Suprapubic skin (tissue), 4 donors: Measurements from ENCODE around the gene USP15. TPM values are rescaled to one million over a fixed set of nuclear protein-coding genes. Genes with fewer than 3 reads are reported as not detected.

Experiments used
- DNase-seq, 2 donors: peaks; one replicate each; pipeline ENCODE4 v3.0.0-alpha.2; 2019; ENCODE audit warnings: low spot score in 2 of 2
- H3K27ac ChIP-seq: fragments of 200-600 bp; sonication (generic); one replicate; pipeline ENCODE4 v1.5.1; 2019
- H3K27me3 ChIP-seq: fragments of 200-600 bp; sonication (generic); one replicate; pipeline ENCODE4 v1.5.1; 2019
- H3K36me3 ChIP-seq: fragments of 200-600 bp; sonication (generic); one replicate; pipeline ENCODE4 v1.5.1; 2019
- H3K4me1 ChIP-seq: fragments of 200-600 bp; sonication (generic); one replicate; pipeline ENCODE4 v1.5.1; 2019
- H3K4me3 ChIP-seq: fragments of 200-600 bp; sonication (generic); one replicate; pipeline ENCODE4 v1.5.1; 2019; ENCODE audit warnings: mild to moderate bottlenecking
- H3K9me3 ChIP-seq: fragments of 200-600 bp; sonication (generic); one replicate; pipeline ENCODE4 v1.5.1; 2019
- EP300 ChIP-seq: sonication (generic); formaldehyde crosslinking; IDR thresholded peaks from one replicate; pipeline ENCODE4 v1.6.1; 2017; ENCODE audit warnings: antibody characterized with exemption
- POLR2A ChIP-seq, 2 donors: fragments of 450-650 bp; IDR thresholded peaks; one replicate each; pipeline ENCODE4 v1.6.1; 2017; ENCODE audit warnings: antibody characterized with exemption in 2 of 2, mild to moderate bottlenecking in 2 of 2, moderate library complexity in 2 of 2
- POLR2AphosphoS5 ChIP-seq, 3 donors: sonication (generic); formaldehyde crosslinking; IDR thresholded peaks; one replicate each; pipeline ENCODE4 v1.6.1; 2017; ENCODE audit warnings: antibody characterized with exemption in 3 of 3
- WGBS: methylation state at CpG from one replicate; pipeline ENCODE4 v1.1.5; 2018; 5-methylcytosine and 5-hydroxymethylcytosine counted together
- total RNA-seq, 4 donors: library from RNA; depleted of rRNA; stranded (reverse); fragments of >200 nt; gene quantifications; one replicate each; pipeline ENCODE4 v1.1.0, GENCODE V29; 2016
- TF ChIP-seq, protein P1 (sequence below), 2 donors: fragments of 200-600 bp in 1 of 2; fragments of 450-650 bp in 1 of 2; sonication (generic) in 1 of 2; IDR thresholded peaks; one replicate each; pipeline ENCODE4 v1.5.1; 2016 to 2019; ENCODE audit warnings: antibody characterized with exemption in 2 of 2, mild to moderate bottlenecking in 1 of 2, moderate library complexity in 1 of 2

USP15 gene
- total RNA-seq, 4 donors from 2014 or later, result 59.1 to 141 (median 80.6) TPM

DNA sequence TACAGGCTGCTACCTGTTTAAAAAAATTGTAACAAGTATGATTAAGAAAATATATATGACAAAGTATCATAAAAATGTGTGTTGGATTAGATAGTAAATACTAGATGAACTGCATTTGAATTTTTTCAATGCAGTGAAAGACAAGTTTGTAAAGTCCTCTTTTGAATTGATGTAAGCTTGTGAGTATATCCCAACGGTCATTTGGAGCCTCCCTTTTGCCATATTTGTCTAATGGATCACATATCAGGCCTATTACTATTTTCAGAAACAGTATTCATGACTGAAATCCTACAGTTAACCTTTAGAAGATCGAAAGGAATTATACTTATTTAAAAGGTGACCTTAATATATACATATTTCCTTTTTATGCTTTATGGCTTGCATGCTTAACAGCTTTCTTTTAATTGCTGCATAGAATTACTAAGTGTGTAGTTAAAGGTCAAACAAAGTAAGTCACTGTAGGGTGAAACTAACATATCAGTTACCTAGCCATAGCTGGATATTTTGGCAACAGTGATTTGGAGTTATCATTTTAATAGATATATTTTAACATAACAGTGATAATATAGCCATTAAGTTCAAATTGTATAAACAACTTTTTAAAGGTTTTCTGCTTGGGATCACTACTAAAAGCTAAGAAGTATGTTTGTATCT lies 53.6 kb downstream of the USP15 start:
- Histone ChIP-seq H3K9me3 (no peaks in the 10 kb centered on the region), H3K36me3 (peaks cover 10% of the 10 kb centered on the region), H3K27ac (no peak overlapping the region), H3K4me1 (no peaks in the 10 kb centered on the region), H3K27me3 (no peaks in the 10 kb centered on the region), H3K4me3 (no peak overlapping the region)
- 75% methylated on average over 2 of the region's 2 CpGs for WGBS
- TF ChIP-seq POLR2AphosphoS5 (IDR thresholded peaks at IDR 0.05), result no peak
- TF ChIP-seq POLR2A (IDR thresholded peaks at IDR 0.05), result no peak
- TF ChIP-seq EP300, result no peak
- TF ChIP-seq, protein P1, sequence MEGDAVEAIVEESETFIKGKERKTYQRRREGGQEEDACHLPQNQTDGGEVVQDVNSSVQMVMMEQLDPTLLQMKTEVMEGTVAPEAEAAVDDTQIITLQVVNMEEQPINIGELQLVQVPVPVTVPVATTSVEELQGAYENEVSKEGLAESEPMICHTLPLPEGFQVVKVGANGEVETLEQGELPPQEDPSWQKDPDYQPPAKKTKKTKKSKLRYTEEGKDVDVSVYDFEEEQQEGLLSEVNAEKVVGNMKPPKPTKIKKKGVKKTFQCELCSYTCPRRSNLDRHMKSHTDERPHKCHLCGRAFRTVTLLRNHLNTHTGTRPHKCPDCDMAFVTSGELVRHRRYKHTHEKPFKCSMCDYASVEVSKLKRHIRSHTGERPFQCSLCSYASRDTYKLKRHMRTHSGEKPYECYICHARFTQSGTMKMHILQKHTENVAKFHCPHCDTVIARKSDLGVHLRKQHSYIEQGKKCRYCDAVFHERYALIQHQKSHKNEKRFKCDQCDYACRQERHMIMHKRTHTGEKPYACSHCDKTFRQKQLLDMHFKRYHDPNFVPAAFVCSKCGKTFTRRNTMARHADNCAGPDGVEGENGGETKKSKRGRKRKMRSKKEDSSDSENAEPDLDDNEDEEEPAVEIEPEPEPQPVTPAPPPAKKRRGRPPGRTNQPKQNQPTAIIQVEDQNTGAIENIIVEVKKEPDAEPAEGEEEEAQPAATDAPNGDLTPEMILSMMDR (IDR thresholded peaks at IDR 0.05), result no peak
- DNase-seq, result no peak

GRCh38 chr12:62317017-62317416 lies 56.8 kb downstream of the USP15 start:
- no peak for TF ChIP-seq POLR2A (IDR thresholded peaks at IDR 0.05)
- TF ChIP-seq, protein P1 (IDR thresholded peaks at IDR 0.05), result no peak
- TF ChIP-seq POLR2AphosphoS5 (IDR thresholded peaks at IDR 0.05), result no peak
- TF ChIP-seq EP300, result no peak
- Histone ChIP-seq H3K27ac (no peak overlapping the region), H3K4me3 (no peak overlapping the region), H3K4me1 (no peaks in the 10 kb centered on the region), H3K9me3 (no peaks in the 10 kb centered on the region), H3K27me3 (no peaks in the 10 kb centered on the region), H3K36me3 (peaks cover 25% of the 10 kb centered on the region)
- DNase-seq, result no peak

DNA sequence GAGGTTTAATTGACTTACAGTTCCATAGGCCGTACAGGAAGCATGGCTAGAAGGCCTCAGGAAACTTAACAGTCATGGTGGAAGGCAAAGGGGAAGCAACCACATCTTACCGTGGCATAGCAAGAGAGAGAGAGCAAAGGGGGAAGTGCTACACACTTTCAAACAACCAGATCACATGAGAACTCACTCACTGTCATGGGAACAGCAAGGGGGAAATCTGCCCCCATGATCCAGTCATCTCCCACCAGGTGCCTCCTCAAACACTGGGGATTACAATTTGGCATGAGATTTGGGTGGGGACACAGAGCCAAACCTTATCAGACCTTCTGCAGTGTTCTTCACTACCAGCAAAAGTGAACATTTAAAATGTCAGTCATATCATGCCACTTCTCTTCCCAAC lies 58.9 kb downstream of the USP15 start:
- Histone ChIP-seq H3K27ac (no peak overlapping the region), H3K4me3 (no peak overlapping the region), H3K36me3 (peaks cover 36% of the 10 kb centered on the region), H3K4me1 (no peaks in the 10 kb centered on the region), H3K27me3 (no peaks in the 10 kb centered on the region), H3K9me3 (no peaks in the 10 kb centered on the region)
- 89% methylated on average over 2 of the region's 2 CpGs for WGBS
- no peak for TF ChIP-seq POLR2AphosphoS5 (IDR thresholded peaks at IDR 0.05)
- no peak for TF ChIP-seq EP300
- TF ChIP-seq, protein P1 (IDR thresholded peaks at IDR 0.05), result no peak
- no peak for TF ChIP-seq POLR2A (IDR thresholded peaks at IDR 0.05)
- no peak for DNase-seq

GRCh38 chr12:62320054-62320453 lies 59.9 kb downstream of the USP15 start:
- Histone ChIP-seq H3K4me1 (no peaks in the 10 kb centered on the region), H3K36me3 (peaks cover 36% of the 10 kb centered on the region), H3K4me3 (no peak overlapping the region), H3K9me3 (no peaks in the 10 kb centered on the region), H3K27me3 (no peaks in the 10 kb centered on the region), H3K27ac (no peak overlapping the region)
- 92% methylated on average over 3 of the region's 3 CpGs for WGBS
- TF ChIP-seq POLR2A (IDR thresholded peaks at IDR 0.05) (no peak), POLR2AphosphoS5 (IDR thresholded peaks at IDR 0.05) (no peak), EP300 (no peak)
- TF ChIP-seq, protein P1 (IDR thresholded peaks at IDR 0.05), result no peak
- no peak for DNase-seq

GRCh38 chr12:62323386-62323785 lies 63.2 kb downstream of the USP15 start:
- TF ChIP-seq, protein P1 (IDR thresholded peaks at IDR 0.05), result no peak
- TF ChIP-seq EP300 (no peak), POLR2AphosphoS5 (IDR thresholded peaks at IDR 0.05) (no peak), POLR2A (IDR thresholded peaks at IDR 0.05) (no peak)
- Histone ChIP-seq H3K4me1 (no peaks in the 10 kb centered on the region), H3K9me3 (no peaks in the 10 kb centered on the region), H3K27ac (no peak overlapping the region), H3K36me3 (peaks cover 28% of the 10 kb centered on the region), H3K4me3 (no peak overlapping the region), H3K27me3 (no peaks in the 10 kb centered on the region)
- no peak for DNase-seq
- WGBS, result 98% methylated on average over 2 of the region's 2 CpGs
